T-helper 2 cell treated with Interferon-gamma antibody and Interleukin-4, amounts not matched to agents 5 μg/mL and 100 μg/mL, for 36 hours (primary cell): ENCODE results near the gene RPL12.

Experiments
- DNase-seq: peaks from one replicate; pipeline ENCODE4 v3.0.0; 2021; ENCODE audit warnings: low spot score
- H3K27ac Mint-ChIP-seq: one replicate; pipeline ENCODE4 v1.8.0; 2021; ENCODE audit warnings: mild to moderate bottlenecking, mixed read lengths
- H3K27me3 Mint-ChIP-seq: one replicate; pipeline ENCODE4 v1.8.0; 2021; ENCODE audit warnings: low read depth, mixed read lengths
- H3K36me3 Mint-ChIP-seq: one replicate; pipeline ENCODE4 v1.8.0; 2021; ENCODE audit warnings: low read depth, mixed read lengths
- H3K4me1 Mint-ChIP-seq: one replicate; pipeline ENCODE4 v1.8.0; 2021; ENCODE audit warnings: low read depth, mixed read lengths
- H3K4me3 Mint-ChIP-seq: one replicate; pipeline ENCODE4 v1.8.0; 2022; ENCODE audit warnings: mild to moderate bottlenecking, moderate library complexity, mixed read lengths
- H3K9me3 Mint-ChIP-seq: one replicate; pipeline ENCODE4 v1.8.0; 2021; ENCODE audit warnings: mixed read lengths

The RPL12 gene

DNA sequence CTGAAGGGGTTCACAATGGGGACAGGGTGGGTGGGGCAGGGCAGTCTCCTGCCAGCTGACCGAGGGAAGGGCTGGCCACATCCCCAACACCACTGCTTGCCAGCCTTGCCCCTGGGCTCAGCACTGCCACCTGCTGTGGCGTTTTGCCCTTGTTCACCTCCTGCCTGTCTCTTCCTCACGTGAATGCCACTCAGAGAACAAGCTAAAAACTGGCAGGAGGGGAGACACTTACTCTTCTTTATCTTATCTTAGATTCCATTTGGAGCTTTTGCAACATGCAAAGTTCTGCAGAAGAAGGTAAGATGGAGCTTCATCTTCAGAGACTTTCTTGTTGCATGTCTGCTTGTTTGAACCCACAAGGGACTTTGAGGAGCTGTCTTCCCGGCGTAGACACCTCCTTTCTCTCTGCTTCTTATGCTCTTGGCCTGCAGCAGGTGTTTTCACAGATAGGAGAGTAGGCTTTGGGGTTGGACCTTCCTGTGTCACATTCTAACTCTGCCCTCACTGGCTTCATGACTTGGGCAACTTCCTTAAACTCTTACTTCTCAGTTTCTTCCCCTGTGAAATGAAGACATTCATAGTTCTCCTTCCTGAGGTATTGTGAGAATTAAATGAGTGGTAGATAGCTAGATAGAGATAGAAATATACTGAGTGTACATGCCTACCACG lies 4.3 kb upstream of the RPL12 start:
- H3K36me3 Mint-ChIP-seq = peaks cover 15% of the 10 kb centered on the region
- H3K9me3 Mint-ChIP-seq = no peaks in the 10 kb centered on the region
- H3K4me1 Mint-ChIP-seq = peaks cover 7% of the 10 kb centered on the region
- no peak overlapping the region for H3K27ac Mint-ChIP-seq
- DNase-seq = no peak
- no peaks in the 10 kb centered on the region for H3K27me3 Mint-ChIP-seq
- no peak overlapping the region for H3K4me3 Mint-ChIP-seq

DNA sequence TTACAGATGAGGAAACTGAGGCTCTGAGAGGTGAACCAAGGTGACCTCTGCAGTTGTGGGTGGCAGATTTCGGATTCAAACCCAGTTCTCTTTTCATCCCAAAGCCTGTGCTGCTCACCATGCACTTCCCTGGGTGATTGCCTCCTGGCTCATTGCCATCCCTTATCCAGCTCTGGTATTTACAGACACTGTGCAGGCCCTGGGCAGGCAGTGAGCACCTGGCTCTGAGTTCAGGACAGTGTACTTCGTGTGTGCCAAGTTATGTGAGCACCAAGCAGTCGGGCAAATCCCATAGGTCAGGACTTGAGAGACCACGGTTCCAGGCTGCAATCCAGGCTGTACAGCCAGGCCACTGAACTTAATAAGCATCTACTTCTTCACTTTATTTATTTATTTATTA lies 1.5 kb upstream of the RPL12 start:
- no peaks in the 10 kb centered on the region for H3K27me3 Mint-ChIP-seq
- H3K36me3 Mint-ChIP-seq = peaks cover 40% of the 10 kb centered on the region
- H3K27ac Mint-ChIP-seq = peak overlapping the region; percentile 95
- no peaks in the 10 kb centered on the region for H3K9me3 Mint-ChIP-seq
- peaks cover 30% of the 10 kb centered on the region for H3K4me1 Mint-ChIP-seq
- no peak for DNase-seq
- peak overlapping the region; percentile 93 for H3K4me3 Mint-ChIP-seq

DNA sequence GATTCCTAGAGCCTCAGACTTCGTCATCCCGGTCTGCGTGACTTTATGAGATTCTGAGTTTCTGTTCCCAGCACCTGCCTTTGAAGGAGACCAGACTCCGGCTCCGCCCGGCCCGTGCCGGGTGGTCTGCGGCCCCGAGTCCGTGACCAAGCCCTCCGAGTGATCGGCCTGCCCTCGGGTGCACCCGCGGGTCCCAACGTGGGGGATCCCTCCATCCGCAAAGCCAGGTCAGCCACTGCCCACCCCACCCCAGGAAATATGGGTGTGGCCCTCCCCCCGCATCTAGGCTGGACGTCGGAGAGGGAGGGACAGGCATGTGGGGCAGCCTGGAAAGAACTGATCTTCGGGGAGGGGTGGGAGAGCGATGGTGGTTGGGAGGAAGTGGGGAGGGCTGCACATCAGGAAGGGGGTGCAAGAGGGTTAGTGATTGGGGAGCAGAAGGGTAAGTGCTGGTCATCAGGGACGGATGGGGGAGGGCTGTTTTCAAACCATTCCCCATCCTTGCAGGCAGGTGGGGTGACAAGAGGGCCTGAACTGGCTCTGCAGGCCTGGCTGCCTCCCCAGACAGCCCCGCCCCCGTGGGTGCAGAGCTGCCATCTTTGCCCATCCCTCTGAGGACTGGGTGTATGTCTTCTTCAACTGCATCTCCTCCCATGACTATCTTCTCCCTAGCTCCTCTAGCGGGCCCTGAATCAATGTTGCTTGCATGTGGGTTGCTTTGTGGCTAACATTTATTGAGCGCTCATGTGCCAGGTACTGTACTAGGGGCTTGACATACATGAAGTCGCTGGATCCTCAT lies 851 bp upstream of the RPL12 start:
- peak; percentile 62 for DNase-seq
- Mint-ChIP-seq H3K27ac (peak overlapping the region; percentile 95), H3K9me3 (no peaks in the 10 kb centered on the region), H3K4me1 (peaks cover 34% of the 10 kb centered on the region), H3K4me3 (peak overlapping the region; percentile 93), H3K27me3 (no peaks in the 10 kb centered on the region), H3K36me3 (peaks cover 43% of the 10 kb centered on the region)

DNA sequence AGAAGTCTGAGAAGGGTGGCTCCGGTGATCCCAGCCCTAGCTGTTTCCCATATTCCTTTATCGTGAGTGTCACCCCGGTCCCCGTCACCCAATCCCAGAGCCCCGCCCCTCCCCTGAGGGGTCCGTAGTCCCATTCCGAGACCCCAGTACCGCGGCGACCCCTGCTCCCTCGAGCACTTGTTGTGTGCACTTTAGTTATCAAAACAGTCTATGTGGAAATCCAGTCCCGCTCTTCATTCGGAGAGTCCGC lies 327 bp upstream of the RPL12 start:
- Mint-ChIP-seq H3K4me1 (peaks cover 34% of the 10 kb centered on the region), H3K27ac (peak overlapping the region; percentile 95), H3K36me3 (peaks cover 48% of the 10 kb centered on the region), H3K4me3 (peak overlapping the region; percentile 93), H3K9me3 (no peaks in the 10 kb centered on the region), H3K27me3 (no peaks in the 10 kb centered on the region)
- DNase-seq = no peak

DNA sequence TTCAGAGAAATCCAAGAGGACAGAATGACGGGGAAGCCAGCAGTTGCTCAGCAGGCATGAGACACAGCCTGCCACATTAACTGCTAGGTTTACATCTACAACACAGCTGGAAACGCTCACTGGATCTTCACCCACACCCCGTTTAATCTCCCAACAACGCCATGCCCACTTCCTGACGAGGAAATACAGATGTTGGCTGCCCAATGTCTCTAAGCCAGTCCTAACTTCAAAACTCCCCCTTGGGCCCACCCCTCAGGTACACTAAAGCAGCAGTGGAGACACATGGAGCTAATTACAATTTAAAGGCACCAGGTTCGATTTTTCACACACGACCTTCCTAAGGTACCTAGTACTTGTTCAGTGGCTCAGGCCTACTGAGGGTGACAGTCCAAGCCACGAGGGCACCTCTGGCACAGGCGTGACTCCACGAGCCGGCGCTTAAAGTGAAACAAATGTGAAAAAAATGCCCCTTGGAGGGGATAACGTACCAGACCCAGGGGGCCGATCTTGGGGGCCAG lies 904 bp downstream of the RPL12 start:
- Mint-ChIP-seq H3K4me3 (peak overlapping the region; percentile 93), H3K36me3 (peaks cover 60% of the 10 kb centered on the region), H3K27me3 (no peaks in the 10 kb centered on the region), H3K27ac (peak overlapping the region; percentile 95), H3K4me1 (peaks cover 31% of the 10 kb centered on the region), H3K9me3 (peaks cover 3% of the 10 kb centered on the region)
- no peak for DNase-seq

DNA sequence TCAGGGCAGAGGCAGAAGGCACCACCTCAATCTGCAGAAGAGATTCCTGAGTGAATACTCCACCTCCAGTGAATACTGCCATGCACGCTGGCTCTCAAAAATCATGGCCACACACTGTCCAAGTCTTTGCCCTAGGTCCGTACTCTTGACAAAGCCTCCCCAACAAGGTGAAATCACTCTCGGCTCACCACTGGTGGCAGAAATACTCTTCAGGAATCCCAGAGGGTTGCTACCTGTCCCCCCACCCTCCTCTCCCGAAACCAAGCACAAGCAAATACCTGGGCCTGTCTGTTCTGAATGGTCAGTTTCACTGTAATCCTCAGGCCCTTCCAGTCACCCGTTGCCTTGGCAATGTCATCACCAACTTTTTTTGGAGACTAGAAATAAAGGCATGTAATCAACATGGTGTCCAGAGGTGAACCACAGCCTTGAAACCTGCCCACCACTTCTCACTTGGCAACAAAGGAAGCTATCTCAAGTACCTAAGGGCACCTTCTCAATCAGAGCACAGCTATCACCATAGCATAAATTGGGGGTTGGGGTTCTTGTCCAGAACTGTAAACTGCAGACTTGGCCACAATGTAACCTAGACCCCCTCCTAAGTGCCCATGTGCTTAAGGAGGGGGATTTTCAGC lies 1.8 kb downstream of the RPL12 start:
- Mint-ChIP-seq H3K4me1 (peaks cover 31% of the 10 kb centered on the region), H3K27me3 (no peaks in the 10 kb centered on the region), H3K36me3 (peaks cover 66% of the 10 kb centered on the region), H3K9me3 (peaks cover 10% of the 10 kb centered on the region), H3K27ac (peak overlapping the region; percentile 95), H3K4me3 (peak overlapping the region; percentile 93)
- DNase-seq = no peak

DNA sequence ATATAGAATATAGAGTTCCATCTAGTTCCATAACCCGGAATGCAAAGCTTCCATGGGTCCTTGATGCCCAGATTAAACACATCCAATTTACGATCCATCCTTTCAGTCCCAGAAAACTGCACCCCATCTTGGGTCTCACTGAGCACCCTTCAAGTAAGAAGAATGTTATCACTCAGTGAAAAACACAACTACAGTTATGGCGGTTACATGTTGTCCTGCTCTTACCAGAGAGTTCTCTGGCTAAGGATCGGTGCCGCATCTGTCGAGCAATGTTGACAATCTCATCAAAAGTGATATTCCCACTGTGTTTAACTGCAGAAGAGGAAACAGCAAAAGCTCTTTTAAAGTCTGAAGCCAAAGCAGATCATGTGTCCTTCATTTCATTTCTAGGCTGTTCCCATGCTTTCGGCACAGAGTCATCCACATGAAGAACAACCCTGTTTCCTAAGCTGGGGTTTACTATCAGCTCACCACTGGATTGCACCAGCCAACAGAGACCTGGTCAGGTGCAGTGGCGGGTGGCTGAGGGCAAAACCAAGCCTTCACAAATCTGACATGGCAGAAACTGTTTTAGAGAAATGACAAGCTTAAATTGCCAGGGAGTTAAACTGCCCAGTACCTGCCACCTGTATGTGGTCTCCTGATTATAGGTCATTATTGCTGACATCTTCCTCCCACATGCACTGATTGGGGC lies 2.9 kb downstream of the RPL12 start:
- peaks cover 75% of the 10 kb centered on the region for H3K36me3 Mint-ChIP-seq
- H3K4me1 Mint-ChIP-seq = peaks cover 31% of the 10 kb centered on the region
- no peaks in the 10 kb centered on the region for H3K27me3 Mint-ChIP-seq
- no peak for DNase-seq
- peak overlapping the region; percentile 45 for H3K27ac Mint-ChIP-seq
- peak overlapping the region; percentile 93 for H3K4me3 Mint-ChIP-seq
- H3K9me3 Mint-ChIP-seq = peaks cover 16% of the 10 kb centered on the region

DNA sequence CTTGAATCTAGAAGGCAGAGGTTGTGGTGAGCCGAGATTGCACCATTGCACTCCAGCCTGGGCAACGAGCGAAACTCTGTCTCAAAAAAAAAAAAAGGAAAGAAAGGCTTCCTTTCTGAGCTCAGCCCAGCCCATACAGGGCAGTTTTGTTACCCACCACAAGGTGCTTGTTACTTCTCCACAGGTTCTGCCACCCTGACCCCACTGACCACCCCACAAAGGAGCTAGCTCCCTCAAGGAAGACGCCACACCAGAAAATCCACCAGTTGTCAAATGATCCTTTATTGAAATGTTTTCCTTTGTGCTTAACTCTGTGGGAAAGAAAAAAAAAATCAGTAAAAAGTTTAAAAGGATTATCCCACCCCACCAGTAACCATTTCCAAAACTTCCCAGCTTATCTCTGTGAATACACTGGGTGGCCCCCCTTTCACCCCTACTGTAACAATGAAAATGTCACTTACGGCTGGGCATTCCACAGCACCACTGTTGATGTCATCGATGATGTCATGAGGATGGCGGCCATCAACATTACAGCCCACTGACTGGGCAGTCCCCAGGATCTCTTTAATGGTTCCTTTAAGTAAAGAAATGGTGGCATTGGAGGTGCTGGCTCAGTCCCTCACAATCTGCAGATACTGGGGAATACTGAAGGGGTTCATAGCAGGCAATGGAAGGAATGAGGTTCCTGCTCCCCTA lies 3.6 kb downstream of the RPL12 start:
- peaks cover 31% of the 10 kb centered on the region for H3K4me1 Mint-ChIP-seq

DNA sequence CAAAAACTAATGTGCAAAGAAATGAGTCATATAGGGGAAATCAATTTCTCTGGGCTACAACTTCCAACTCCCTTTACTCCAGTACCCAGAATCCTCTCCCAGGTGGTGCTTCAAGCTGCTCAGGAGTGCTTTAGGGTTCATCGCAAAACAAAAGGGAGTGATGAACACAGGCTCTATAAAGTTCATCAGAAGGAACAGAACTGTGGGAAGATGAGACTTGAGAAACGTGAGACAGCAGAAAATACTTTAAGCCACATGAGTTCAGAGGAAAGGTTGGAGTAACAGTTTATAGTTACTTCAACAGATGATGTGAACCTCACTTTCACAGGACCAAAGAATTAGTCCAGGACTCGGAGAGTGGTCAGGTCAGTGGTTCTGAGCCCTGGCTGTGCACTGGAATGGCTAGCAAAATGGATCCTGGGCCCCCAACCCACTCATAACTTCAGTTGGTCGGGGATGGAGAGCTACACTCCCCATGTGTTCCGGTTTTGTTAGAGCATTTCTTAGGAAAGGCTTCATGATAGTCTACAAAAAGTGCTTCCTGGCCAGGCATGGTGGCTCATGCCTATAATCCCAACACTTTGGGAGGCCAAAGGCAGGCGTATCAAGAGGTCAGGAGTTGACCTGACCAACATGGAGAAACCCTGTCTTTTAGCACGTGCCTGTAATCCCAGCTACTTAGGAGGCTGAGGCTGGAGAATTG lies 4.3 kb downstream of the RPL12 start:
- peak overlapping the region; percentile 10 for H3K27ac Mint-ChIP-seq
- H3K4me1 Mint-ChIP-seq = peaks cover 28% of the 10 kb centered on the region
- H3K27me3 Mint-ChIP-seq = no peaks in the 10 kb centered on the region
- H3K9me3 Mint-ChIP-seq = peaks cover 16% of the 10 kb centered on the region
- no peak for DNase-seq
- H3K4me3 Mint-ChIP-seq = peak overlapping the region; percentile 12
- H3K36me3 Mint-ChIP-seq = peaks cover 87% of the 10 kb centered on the region

More for the DNA sequence above, 3.6 kb downstream of the RPL12 start:
- H3K36me3 Mint-ChIP-seq = peaks cover 80% of the 10 kb centered on the region
- H3K27me3 Mint-ChIP-seq = no peaks in the 10 kb centered on the region
- no peak for DNase-seq
- no peak overlapping the region for H3K4me3 Mint-ChIP-seq
- H3K9me3 Mint-ChIP-seq = peaks cover 16% of the 10 kb centered on the region
- peak overlapping the region; percentile 60 for H3K27ac Mint-ChIP-seq

DNA sequence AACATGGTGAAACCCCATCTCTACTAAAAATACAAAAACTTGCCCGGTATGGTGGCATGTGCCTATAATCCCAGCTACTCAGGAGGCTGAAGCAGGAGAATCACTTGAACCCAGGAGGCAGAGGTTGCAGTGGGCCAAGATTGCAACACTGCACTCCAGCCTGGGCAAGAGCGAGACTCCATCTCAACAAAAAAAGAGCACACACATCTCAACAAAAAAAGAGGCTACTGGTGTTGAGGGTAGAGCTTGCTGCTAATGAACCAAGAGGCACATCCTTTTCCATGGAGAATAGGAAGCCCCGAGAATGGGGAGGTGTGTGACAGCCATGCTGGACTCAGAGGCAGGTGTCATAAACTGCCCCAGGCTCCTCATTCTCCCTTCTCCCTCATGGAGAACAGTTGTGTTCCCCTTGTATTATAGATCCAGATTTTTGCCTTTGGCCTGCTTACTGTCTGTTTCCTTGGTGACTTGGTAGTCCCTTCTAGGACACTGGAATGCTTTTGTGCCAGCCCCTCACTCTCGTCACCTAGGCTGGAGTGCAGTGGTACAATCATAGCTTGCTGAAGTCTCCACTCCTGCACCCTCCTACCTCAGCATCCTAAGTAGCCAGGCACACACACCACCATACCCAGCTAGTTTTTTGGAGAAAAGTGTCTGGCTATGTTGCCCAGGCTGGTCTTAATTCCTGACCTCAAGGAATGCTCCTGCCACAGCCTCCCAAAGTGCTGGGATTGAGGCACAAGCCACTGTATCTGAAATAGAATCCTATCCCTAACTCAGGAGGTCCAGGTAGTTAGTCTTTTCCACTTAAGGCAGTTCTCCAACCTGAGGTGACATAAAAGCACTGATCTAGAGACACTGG lies 5.1 kb downstream of the RPL12 start:
- Mint-ChIP-seq H3K36me3 (peaks cover 91% of the 10 kb centered on the region), H3K9me3 (peaks cover 16% of the 10 kb centered on the region), H3K4me1 (peaks cover 28% of the 10 kb centered on the region), H3K27ac (peak overlapping the region; percentile 10), H3K27me3 (no peaks in the 10 kb centered on the region), H3K4me3 (no peak overlapping the region)
- DNase-seq = no peak

DNA sequence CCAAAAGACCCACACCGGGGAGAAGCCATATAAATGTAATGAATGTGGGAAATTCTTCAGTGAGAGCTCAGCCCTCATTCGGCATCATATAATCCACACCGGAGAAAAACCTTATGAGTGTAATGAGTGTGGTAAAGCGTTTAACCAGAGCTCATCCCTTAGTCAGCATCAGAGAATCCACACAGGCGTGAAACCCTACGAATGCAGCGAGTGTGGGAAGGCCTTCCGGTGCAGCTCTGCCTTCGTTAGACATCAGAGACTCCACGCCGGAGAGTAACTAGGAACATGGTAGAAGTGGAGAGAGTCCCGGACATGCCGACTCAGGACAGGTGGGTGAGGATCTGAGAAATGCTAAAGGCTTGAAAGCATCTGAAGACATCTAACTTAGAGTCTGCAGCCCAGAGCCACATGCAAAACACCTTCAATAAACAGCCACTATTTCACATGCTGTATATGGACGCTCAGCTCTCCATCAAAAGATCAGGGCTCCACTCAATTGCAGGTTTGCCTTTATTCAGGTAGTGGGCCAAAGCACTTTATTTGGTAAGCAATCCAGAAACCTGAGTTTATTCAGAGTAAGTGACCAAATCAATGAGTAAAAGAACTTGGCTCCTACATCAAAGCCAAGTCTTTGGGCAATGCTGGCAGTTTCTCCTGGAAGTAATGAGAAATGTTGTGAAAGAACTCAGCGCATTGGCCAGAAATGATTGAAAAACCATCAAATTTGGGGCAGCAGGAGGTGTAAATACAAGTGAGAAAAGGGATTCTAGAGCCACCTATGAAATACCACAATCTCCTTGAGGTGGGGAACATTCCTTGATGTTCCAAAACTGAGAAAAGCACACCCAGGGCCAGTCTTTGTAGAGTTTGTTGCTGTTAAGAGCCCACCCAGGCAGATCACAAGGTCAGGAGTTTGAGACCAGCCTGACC lies 6.0 kb downstream of the RPL12 start:
- Mint-ChIP-seq H3K9me3 (peaks cover 16% of the 10 kb centered on the region), H3K27me3 (no peaks in the 10 kb centered on the region), H3K36me3 (peaks cover 95% of the 10 kb centered on the region), H3K4me3 (no peak overlapping the region), H3K27ac (no peak overlapping the region), H3K4me1 (peaks cover 27% of the 10 kb centered on the region)
- no peak for DNase-seq
